IMR-90 (cell line): ENCODE data around the gene ANK3. TPM values are rescaled to one million over a fixed set of nuclear protein-coding genes. Genes with fewer than 3 reads are reported as not detected.

ENCODE experiments used
- ATAC-seq: fragments of 200-7000 bp; cut with Tn5 transposase; 2 replicates; pipeline ENCODE4 v1.9.1; 2020; ENCODE audit warnings: low read depth, mild to moderate bottlenecking, moderate library complexity
- BruUV-seq: library from RNA; stranded (reverse); fragments of 400-500 nt; replicated peaks from 2 replicates; lab custom pipeline; 2021; lab: Mats Ljungman, UMichigan
- CTCF ChIA-PET: fragments of 300-600 bp; formaldehyde crosslinking; extraction: SDS; loops from one replicate; lab custom pipeline; 2021; ENCODE audit warnings: antibody characterized with exemption; lab: Yijun Ruan, JAX
- POLR2A ChIA-PET: fragments of 300-600 bp; sonication (Branson Sonifier 250); formaldehyde crosslinking; loops from one replicate; lab custom pipeline; 2022; ENCODE audit warnings: antibody characterized with exemption; ENCODE audit not compliant: unreplicated experiment; lab: Charles Lee
- DNase-seq: peaks from one replicate; pipeline ENCODE4 v3.0.0; 2013
- H2AFZ ChIP-seq: replicated peaks from 2 replicates; pipeline ENCODE3; 2013; ENCODE audit warnings: low read length, mild to moderate bottlenecking; ENCODE audit not compliant: poor library complexity
- H2AK5ac ChIP-seq: 2 replicates; pipeline ENCODE4 v1.6.1; 2013; ENCODE audit warnings: low read depth, low read length, inconsistent platforms
- H2AK9ac ChIP-seq: replicated peaks from 2 replicates; pipeline ENCODE3; 2013; ENCODE audit warnings: mild to moderate bottlenecking, low read depth, low read length, moderate library complexity; ENCODE audit not compliant: poor library complexity
- H2BK120ac ChIP-seq: 2 replicates; pipeline ENCODE4 v1.6.1; 2013; ENCODE audit warnings: low read depth, low read length, inconsistent platforms
- H2BK15ac ChIP-seq: 3 replicates; pipeline ENCODE4 v1.6.1; 2013; ENCODE audit warnings: low read depth, low read length, inconsistent platforms
- H2BK20ac ChIP-seq: 2 replicates; pipeline ENCODE4 v1.6.1; 2013; ENCODE audit warnings: low read depth, mild to moderate bottlenecking, inconsistent platforms, low read length, moderate library complexity
- H2BK5ac ChIP-seq: 2 replicates; pipeline ENCODE4 v1.6.1; 2013; ENCODE audit warnings: mild to moderate bottlenecking, low read depth, low read length, inconsistent platforms; ENCODE audit not compliant: poor library complexity, severe bottlenecking
- H3K14ac ChIP-seq: replicated peaks from 2 replicates; pipeline ENCODE4 v1.6.1; 2013; ENCODE audit warnings: low read depth, low read length, inconsistent platforms
- H3K18ac ChIP-seq: 2 replicates; pipeline ENCODE4 v1.6.1; 2013; ENCODE audit warnings: low read depth, low read length, control low read depth
- H3K23ac ChIP-seq: 2 replicates; pipeline ENCODE4 v1.6.1; 2013; ENCODE audit warnings: low read depth, low read length, inconsistent platforms
- H3K27ac ChIP-seq: 2 replicates; pipeline ENCODE4 v1.5.1; 2013; ENCODE audit warnings: mild to moderate bottlenecking, control low read depth, low read length; ENCODE audit not compliant: insufficient read depth
- H3K27me3 ChIP-seq: 2 replicates; pipeline ENCODE4 v1.6.1; 2013; ENCODE audit warnings: low read length; ENCODE audit not compliant: control insufficient read depth, insufficient read depth
- H3K36me3 ChIP-seq: 2 replicates; pipeline ENCODE4 v1.6.1; 2013; ENCODE audit warnings: low read length, mixed read lengths; ENCODE audit not compliant: control insufficient read depth, insufficient read depth
- H3K4ac ChIP-seq: 2 replicates; pipeline ENCODE4 v1.6.1; 2013; ENCODE audit warnings: low read depth, low read length, inconsistent platforms
- H3K4me1 ChIP-seq: 2 replicates; pipeline ENCODE4 v1.6.1; 2013; ENCODE audit warnings: low read length, mixed read lengths; ENCODE audit not compliant: control insufficient read depth, insufficient read depth
- H3K4me2 ChIP-seq: 2 replicates; pipeline ENCODE4 v1.6.1; 2013; ENCODE audit warnings: low read depth, mild to moderate bottlenecking, control low read depth, low read length, moderate library complexity
- H3K4me3 ChIP-seq: 2 replicates; pipeline ENCODE4 v1.5.1; 2013; ENCODE audit warnings: low read depth, mild to moderate bottlenecking, control low read depth, low read length, moderate library complexity; ENCODE audit not compliant: insufficient read depth
- H3K56ac ChIP-seq: 2 replicates; pipeline ENCODE4 v1.6.1; 2013; ENCODE audit warnings: low read length, inconsistent platforms; ENCODE audit not compliant: insufficient read depth; ENCODE audit errors: extremely low read depth
- H3K79me1 ChIP-seq, 2 experiments: 2 replicates each; pipeline ENCODE4 v1.6.1; 2013; ENCODE audit warnings: low read length in 2 of 2, inconsistent platforms in 1 of 2, low read depth in 1 of 2
- H3K9ac ChIP-seq: 2 replicates; pipeline ENCODE4 v1.6.1; 2013; ENCODE audit warnings: low read depth, low read length, control low read depth
- H3K9me1 ChIP-seq: 2 replicates; pipeline ENCODE4 v1.6.1; 2013; ENCODE audit warnings: low read length, inconsistent platforms; ENCODE audit not compliant: insufficient read depth
- H3K9me3 ChIP-seq: 2 replicates; pipeline ENCODE4 v1.6.1; 2013; ENCODE audit warnings: low read length; ENCODE audit not compliant: control insufficient read depth, insufficient read depth
- H4K20me1 ChIP-seq: 2 replicates; pipeline ENCODE4 v1.6.1; 2013; ENCODE audit warnings: low read length, inconsistent platforms; ENCODE audit not compliant: insufficient read depth
- H4K5ac ChIP-seq: 2 replicates; pipeline ENCODE4 v1.6.1; 2013; ENCODE audit warnings: mild to moderate bottlenecking, low read depth, low read length, control low read depth
- H4K8ac ChIP-seq, 2 experiments: 2 replicates each; pipeline ENCODE4 v1.6.1; 2013; ENCODE audit warnings: low read depth in 2 of 2, low read length in 2 of 2, control low read depth in 1 of 2, inconsistent platforms in 1 of 2
- H4K91ac ChIP-seq: 2 replicates; pipeline ENCODE4 v1.6.1; 2013; ENCODE audit warnings: low read depth, low read length, inconsistent platforms; ENCODE audit not compliant: insufficient read depth
- CEBPB ChIP-seq: IDR thresholded peaks from 2 replicates; pipeline ENCODE4 v1.6.1; 2012; ENCODE audit warnings: low read depth, low read length, improper control_type of control experiment
- FOS ChIP-seq: fragments of 150-350 bp; IDR thresholded peaks from 2 replicates; pipeline ENCODE4 v1.6.1; 2016; ENCODE audit warnings: low read depth, low read length
- MAFK ChIP-seq: IDR thresholded peaks from 2 replicates; pipeline ENCODE4 v1.6.1; 2012; ENCODE audit warnings: low read depth, low read length, improper control_type of control experiment
- MAZ ChIP-seq: IDR thresholded peaks from 2 replicates; pipeline ENCODE4 v1.6.1; 2012; ENCODE audit warnings: low read depth, mild to moderate bottlenecking, low read length, improper control_type of control experiment, moderate library complexity, borderline replicate concordance
- RAD21 ChIP-seq: IDR thresholded peaks from 2 replicates; pipeline ENCODE4 v1.6.1; 2012; ENCODE audit warnings: low read length, improper control_type of control experiment
- RFX5 ChIP-seq: IDR thresholded peaks from 2 replicates; pipeline ENCODE4 v1.8.0; 2012; ENCODE audit warnings: low read depth, mild to moderate bottlenecking, low read length, moderate library complexity
- USF2 ChIP-seq: fragments of 150-350 bp; IDR thresholded peaks from 2 replicates; pipeline ENCODE4 v1.6.1; 2017; ENCODE audit warnings: mild to moderate bottlenecking, antibody characterized with exemption, low read length, low read depth
- WGBS, 2 experiments: methylation state at CpG; one replicate each; pipeline versions ENCODE4 v1.1.5 to v1.1.7; 2013; ENCODE audit warnings: missing lambda C conversion rate in 2 of 2; ENCODE audit not compliant: insufficient read length in 1 of 2; ENCODE audit errors: extremely low coverage in 2 of 2; 5-methylcytosine and 5-hydroxymethylcytosine counted together
- dilution Hi-C: fragments of 300-500 bp; cut with HindIII; formaldehyde crosslinking; loops from one replicate; pipeline ENCODE4 v1.14.3; 2018; ENCODE audit warnings: low sequenced_read_pairs; ENCODE audit not compliant: unreplicated experiment
- in situ Hi-C: fragments of 300-500 bp; cut with MboI; formaldehyde crosslinking; loops from 3 replicates; pipeline ENCODE4 v1.14.3; 2019; ENCODE audit warnings: low sequenced_read_pairs, inconsistent platforms, mixed read lengths
- intact Hi-C: fragments of 100-400 bp; cut with micrococcal nuclease; formaldehyde crosslinking; loops from 2 replicates; pipeline ENCODE4 v1.10.0; 2022
- polyA plus RNA-seq, 3 experiments: library from polyadenylated mRNA; depleted of rRNA; stranded (reverse); fragments of >200 nt; gene quantifications; 2 replicates each; pipeline ENCODE4 v1.2.3, GENCODE V29; 2012; ENCODE audit warnings: low replicate concordance in 1 of 3
- total RNA-seq: library from RNA; depleted of rRNA; stranded (reverse); fragments of >200 nt; gene quantifications from 2 replicates; pipeline ENCODE4 v1.2.3, GENCODE V29; 2012
- TF ChIP-seq, protein P1 (sequence below): fragments of 150-350 bp; IDR thresholded peaks from 2 replicates; pipeline ENCODE4 v1.6.1; 2016; ENCODE audit warnings: low read depth, mild to moderate bottlenecking, low read length, moderate library complexity, borderline replicate concordance

ANK3 gene
- total and polyA plus RNA-seq, 2 of the 4 experiments (the other 2 are of a cell fraction) = 0.63 to 1.8 TPM

- POLR2A ChIA-PET = no interaction called here
- H4K8ac ChIP-seq = no peak overlapping the region
- H3K27me3 ChIP-seq = no peaks in the 10 kb centered on the region
- intact Hi-C loops (no loop called here), in situ Hi-C loops (no loop called here), dilution Hi-C loops (no loop called here)
- H4K5ac ChIP-seq = no peak overlapping the region
- no CpG with 5 or more reads among the region's 2 CpGs for WGBS, 2 experiments
- no peaks in the 10 kb centered on the region for H3K36me3 ChIP-seq
- CTCF ChIA-PET = no interaction called here
- H2BK120ac ChIP-seq = no peak overlapping the region
- no peaks in the 10 kb centered on the region for H3K79me1 ChIP-seq
- H3K4me2 ChIP-seq = no peak overlapping the region
- TF ChIP-seq CEBPB = no peak
- no peak for TF ChIP-seq MAZ
- TF ChIP-seq MAFK = no peak
- no peak for TF ChIP-seq USF2
- TF ChIP-seq, protein P1, sequence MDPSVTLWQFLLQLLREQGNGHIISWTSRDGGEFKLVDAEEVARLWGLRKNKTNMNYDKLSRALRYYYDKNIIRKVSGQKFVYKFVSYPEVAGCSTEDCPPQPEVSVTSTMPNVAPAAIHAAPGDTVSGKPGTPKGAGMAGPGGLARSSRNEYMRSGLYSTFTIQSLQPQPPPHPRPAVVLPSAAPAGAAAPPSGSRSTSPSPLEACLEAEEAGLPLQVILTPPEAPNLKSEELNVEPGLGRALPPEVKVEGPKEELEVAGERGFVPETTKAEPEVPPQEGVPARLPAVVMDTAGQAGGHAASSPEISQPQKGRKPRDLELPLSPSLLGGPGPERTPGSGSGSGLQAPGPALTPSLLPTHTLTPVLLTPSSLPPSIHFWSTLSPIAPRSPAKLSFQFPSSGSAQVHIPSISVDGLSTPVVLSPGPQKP = no peak
- TF ChIP-seq RAD21 = no peak
- TF ChIP-seq RFX5 = no peak
- TF ChIP-seq FOS = no peak
- H3K23ac ChIP-seq = no peak overlapping the region
- H4K91ac ChIP-seq = no peak overlapping the region
- DNase-seq (no peak), ATAC-seq (peak; percentile 51)
- no peak overlapping the region for H2BK20ac ChIP-seq
- no peak overlapping the region for H3K9ac ChIP-seq
- no peak overlapping the region for H3K14ac ChIP-seq
- no peaks in the 10 kb centered on the region for H3K9me3 ChIP-seq
- no peak overlapping the region for H3K27ac ChIP-seq
- peaks cover 7% of the 10 kb centered on the region for H3K4me1 ChIP-seq
- no peak overlapping the region for H3K56ac ChIP-seq
- H3K9me1 ChIP-seq = no peaks in the 10 kb centered on the region
- H3K4me3 ChIP-seq = no peak overlapping the region
- no peak overlapping the region for H2AK9ac ChIP-seq
- H3K18ac ChIP-seq = no peak overlapping the region
- no peaks in the 10 kb centered on the region for H4K20me1 ChIP-seq
- H2BK5ac ChIP-seq = no peak overlapping the region
- no TSS peak for BruUV-seq
- H3K4ac ChIP-seq = no peak overlapping the region
- H2AFZ ChIP-seq = no peak overlapping the region
- H2BK15ac ChIP-seq = no peak overlapping the region
- no peak overlapping the region for H2AK5ac ChIP-seq
Measured at GRCh38 chr10:60367431-60367830, 22.2 kb downstream of the ANK3 start.
